ENCODE data around the gene SUOX.

- TF ChIP-seq CTCF (IDR thresholded peaks at IDR 0.05; ENCODE audit: low read depth, low read length) (no peak), MYC (IDR thresholded peaks at IDR 0.05; ENCODE audit: low read depth, low read length) (no peak), POLR2A (IDR thresholded peaks at IDR 0.05; ENCODE audit: extremely low read depth, insufficient read length) (no peak)
Observed at GRCh38 chr12:56001487-56002100, 4.5 kb downstream of the SUOX start.
